GM12874 (cell line): Measurements from ENCODE around the gene CRYM.

Experiments
- TF ChIP-seq, protein P1 (sequence below): IDR thresholded peaks from 2 replicates; pipeline ENCODE4 v1.5.1; 2011; ENCODE audit warnings: low read depth, mild to moderate bottlenecking, control low read depth, low read length, moderate library complexity; ENCODE audit not compliant: insufficient read depth

CRYM gene

DNA sequence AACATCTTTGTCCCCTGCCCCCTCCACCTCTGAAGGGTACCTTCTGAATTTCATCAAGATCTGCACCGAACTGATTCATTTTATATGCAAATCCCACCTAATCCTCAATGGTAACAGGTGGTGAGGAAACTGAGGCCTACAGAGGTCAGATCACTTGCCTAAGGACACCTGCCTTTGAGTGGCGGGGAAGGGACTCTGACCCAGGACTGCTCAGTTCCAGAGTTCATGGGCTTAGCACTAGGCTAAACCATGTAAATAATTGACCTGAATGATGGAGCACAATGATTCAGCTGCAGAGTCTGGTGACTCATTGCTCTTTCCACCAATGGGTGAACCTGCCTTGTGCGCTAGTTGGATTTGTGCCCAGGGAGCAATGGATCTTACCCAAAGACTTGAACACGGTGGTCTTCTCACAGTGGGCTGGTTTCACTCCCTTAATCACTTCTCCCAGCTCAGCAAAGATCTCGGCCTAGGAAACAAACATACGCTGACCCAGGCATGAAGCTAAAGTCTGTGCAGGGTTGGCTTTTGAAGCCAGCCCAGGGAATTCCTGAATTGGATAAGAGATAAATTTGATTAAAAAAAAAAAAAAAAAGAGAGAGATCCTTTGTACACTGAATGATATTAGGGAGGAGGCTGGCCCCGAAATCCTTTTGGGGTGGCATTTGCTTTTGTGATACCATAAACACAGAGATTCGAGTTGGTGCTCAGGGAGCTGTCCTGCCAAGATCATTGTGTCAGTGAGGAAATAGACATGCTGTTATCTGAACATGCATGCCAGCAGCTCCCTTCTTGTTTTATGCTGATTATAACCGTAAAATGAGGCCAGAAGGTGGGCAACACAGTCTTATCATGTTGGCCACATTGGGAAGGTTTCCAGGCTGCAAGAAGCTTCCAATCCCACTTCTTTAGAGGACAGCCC lies 17.0 kb downstream of the CRYM start:
- TF ChIP-seq, protein P1, sequence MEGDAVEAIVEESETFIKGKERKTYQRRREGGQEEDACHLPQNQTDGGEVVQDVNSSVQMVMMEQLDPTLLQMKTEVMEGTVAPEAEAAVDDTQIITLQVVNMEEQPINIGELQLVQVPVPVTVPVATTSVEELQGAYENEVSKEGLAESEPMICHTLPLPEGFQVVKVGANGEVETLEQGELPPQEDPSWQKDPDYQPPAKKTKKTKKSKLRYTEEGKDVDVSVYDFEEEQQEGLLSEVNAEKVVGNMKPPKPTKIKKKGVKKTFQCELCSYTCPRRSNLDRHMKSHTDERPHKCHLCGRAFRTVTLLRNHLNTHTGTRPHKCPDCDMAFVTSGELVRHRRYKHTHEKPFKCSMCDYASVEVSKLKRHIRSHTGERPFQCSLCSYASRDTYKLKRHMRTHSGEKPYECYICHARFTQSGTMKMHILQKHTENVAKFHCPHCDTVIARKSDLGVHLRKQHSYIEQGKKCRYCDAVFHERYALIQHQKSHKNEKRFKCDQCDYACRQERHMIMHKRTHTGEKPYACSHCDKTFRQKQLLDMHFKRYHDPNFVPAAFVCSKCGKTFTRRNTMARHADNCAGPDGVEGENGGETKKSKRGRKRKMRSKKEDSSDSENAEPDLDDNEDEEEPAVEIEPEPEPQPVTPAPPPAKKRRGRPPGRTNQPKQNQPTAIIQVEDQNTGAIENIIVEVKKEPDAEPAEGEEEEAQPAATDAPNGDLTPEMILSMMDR, result no peak

DNA sequence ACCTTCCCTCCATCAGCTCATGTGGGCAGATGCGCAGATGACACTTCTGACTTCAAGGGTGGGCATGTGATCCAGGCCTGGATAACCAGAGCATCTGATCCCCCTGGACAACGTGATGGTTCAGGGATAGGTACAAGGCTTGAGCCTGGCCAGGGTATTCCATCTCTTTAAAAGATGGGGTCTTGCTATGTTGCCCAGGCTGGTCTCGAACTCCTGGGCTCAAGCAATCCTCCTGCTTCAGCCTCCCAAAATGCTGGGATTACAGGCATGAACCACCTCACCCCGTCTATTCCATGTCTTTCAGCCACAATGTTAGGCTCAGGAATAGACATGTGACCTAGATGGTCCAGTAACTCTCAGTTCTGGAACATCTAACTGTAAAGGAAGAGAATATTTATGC lies 20.8 kb downstream of the CRYM start:
- TF ChIP-seq, protein P1, result no peak

DNA sequence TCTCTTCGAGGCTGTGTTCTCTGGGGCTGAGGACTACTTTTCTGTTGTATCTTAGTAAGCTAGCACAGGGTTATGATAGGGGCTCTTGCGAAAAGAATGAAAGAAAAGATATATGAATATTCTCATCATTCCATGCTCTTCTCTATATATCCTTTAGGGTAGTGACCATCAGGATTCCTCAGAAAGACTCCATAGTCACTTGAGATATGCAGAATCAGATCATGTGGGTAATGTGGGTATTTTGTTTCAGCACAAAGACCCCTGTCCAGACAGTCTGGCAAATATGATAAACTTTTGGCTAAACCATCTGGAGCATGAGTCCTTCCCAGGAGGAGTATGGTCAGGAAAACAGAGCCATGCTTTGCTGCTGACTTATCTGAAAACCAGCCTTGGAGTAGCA lies 21.5 kb downstream of the CRYM start:
- TF ChIP-seq, protein P1, result no peak

DNA sequence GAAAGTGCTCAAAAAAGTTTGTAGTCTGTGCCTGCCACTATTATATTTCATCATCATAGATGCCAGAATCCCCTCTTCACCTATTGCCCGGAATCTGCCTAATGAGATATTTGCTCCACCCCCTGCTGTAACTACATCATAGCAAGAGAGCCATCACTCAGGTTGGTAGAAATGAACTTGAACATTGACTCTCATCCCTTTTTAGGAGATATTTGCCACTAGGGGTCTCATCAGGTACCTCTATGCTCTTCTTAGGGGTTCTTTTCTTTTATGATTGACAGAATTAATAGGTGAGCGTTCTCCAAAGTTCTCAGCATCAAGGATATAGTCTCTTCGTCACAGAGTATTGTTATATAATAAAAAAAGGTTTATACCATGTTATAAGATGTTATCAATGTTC lies 24.6 kb downstream of the CRYM start:
- TF ChIP-seq, protein P1, result no peak

DNA sequence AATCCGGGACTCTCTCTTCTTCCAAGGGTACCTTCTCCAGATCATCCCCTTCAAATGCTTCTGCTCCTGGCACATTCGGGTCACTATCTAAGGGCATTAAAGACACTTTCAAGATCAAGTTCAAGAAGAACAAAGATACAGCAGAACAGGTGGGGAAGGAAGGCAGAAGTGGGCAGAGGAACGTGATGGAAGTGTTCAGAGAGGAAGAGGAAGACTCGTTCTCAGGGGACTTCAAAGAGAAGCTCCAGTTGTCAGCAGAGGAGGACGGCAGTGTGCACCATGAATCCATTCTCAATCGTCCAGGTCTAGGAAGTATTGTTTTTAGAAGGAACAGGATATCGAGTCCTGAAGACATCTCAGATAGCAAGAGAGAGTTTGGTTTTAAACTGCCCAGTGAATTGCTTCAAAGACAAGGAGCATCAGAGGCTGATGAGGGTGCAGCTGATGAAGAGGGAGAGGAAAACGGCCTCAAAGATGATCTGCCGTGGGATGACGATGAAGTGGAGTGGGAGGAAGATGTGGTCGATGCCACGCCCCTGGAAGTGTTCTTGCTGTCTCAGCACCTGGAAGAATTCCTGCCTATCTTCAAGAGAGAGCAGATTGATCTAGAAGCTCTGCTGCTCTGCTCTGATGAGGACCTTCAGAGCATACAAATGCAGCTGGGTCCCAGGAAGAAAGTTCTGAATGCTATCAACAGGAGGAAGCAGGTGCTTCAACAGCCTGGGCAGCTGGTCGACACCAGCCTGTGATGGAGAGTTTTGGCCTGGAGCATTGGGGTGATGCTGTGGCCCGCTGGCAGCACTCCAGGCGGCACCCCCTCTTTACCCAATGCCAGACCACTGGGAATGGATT lies 27.8 kb downstream of the CRYM start:
- TF ChIP-seq, protein P1, result no peak

DNA sequence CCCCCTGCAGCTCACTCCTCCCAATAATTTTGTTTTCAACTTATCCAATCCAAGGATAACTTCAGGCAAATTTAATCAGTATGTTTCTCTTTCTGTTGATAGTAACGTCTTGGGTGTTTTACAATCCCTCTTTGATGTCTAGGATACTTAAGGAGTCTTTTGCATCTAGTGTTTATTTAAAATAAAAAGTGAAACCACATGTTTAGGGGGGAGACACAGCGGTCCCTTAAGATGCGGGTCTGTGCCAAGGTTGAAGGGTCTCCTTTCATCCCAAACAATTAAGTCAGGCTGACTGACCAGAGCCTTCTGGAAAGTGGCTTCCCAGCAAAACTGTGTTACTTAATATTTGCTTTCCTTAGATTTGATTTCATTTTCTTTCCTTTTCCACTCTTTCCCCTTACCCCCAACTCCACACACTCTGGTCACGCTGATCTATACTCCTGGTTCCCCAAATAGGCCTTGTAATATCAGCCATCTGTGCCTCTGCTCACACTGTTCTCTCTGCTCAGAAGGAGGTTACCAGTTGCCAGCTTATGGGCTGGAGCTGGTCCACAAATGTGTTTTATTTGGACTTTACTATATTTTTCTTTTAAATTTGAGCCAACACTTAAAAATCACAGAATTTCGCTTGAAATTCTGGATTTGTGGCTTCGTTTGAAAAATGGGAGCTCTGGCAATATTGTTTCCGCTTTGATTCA lies 33.4 kb downstream of the CRYM start:
- TF ChIP-seq, protein P1, result no peak

DNA sequence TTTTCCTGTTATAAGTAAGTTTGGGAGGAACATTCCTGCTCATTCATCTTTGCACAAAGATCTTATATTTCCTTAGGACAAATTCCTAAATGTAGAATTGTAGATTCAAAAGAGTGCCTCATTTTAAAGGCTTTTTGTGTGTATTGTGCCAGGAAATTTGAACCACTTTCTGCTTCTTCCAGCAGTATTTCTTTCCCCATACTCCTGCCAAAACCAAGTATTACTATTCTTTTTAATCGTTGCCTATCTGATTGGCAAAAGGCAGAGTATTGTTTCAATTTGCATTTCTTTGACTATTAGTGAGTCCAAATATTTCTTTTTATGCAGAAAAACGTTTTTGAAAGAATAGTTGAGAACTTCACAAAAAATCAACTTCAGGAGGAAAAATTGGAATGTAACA lies 35.3 kb downstream of the CRYM start:
- TF ChIP-seq, protein P1, result no peak
